K562 (cell line): ENCODE data around the gene CCDC27. TPM values are rescaled to one million over a fixed set of nuclear protein-coding genes. Genes with fewer than 3 reads are reported as not detected.

Experiments
- ATAC-seq: fragments of 200-7000 bp; cut with Tn5 transposase; 3 replicates; pipeline ENCODE4 v1.9.1; 2020; ENCODE audit warnings: moderate library complexity
- BruUV-seq: library from RNA; stranded (reverse); fragments of 400-500 nt; replicated peaks from 2 replicates; lab custom pipeline; 2021; lab: Mats Ljungman, UMichigan
- CTCF ChIA-PET: fragments of 300-600 bp; formaldehyde crosslinking; extraction: SDS; loops from one replicate; lab custom pipeline; 2021; ENCODE audit warnings: low intra/inter-chr PET ratio; lab: Yijun Ruan, JAX
- POLR2A ChIA-PET: fragments of 300-600, 350-650 bp; sonication (Branson Sonifier 250); formaldehyde crosslinking; extraction: SDS; loops from one replicate; lab custom pipeline; 2021; ENCODE audit warnings: antibody characterized with exemption, inconsistent platforms; lab: Yijun Ruan, JAX
- DNase-seq, 4 experiments: peaks; one replicate each; pipeline versions ENCODE4 v3.0.0 to v3.0.0-alpha.2; 2011 to 2018; ENCODE audit warnings: low spot score in 3 of 4, mixed read lengths in 3 of 4; ENCODE audit errors: extremely low read depth in 1 of 4
- FAIRE-seq: peaks from 2 replicates; lab custom pipeline; 2011; peaks lifted over from hg19 to GRCh38; lab: Jason Lieb, UNC
- H2AFZ ChIP-seq: 2 replicates; pipeline ENCODE4 v1.6.0; 2011; ENCODE audit warnings: low read depth, low read length, control low read depth, inconsistent platforms
- H3K27ac ChIP-seq: fragments of 200-600 bp; 3 replicates; pipeline ENCODE4 v1.8.0; 2011; ENCODE audit warnings: low read depth, mild to moderate bottlenecking, control low read depth, inconsistent platforms, low read length, moderate library complexity, mixed read lengths; ENCODE audit errors: extremely low read depth
- H3K27me3 ChIP-seq, 2 experiments: fragments of 300-600 bp in 1 of 2; 2 replicates in 1 of 2; 3 replicates in 1 of 2; pipeline versions ENCODE4 v1.6.0 to v1.8.0; 2011; ENCODE audit warnings: inconsistent platforms in 2 of 2, low read length in 2 of 2, mild to moderate bottlenecking in 1 of 2, mixed read lengths in 1 of 2, moderate library complexity in 1 of 2; ENCODE audit not compliant: control insufficient read depth in 2 of 2, insufficient read depth in 2 of 2
- H3K36me3 ChIP-seq: fragments of 300-600 bp; 3 replicates; pipeline ENCODE4 v1.8.0; 2011; ENCODE audit warnings: mild to moderate bottlenecking, low read length, inconsistent platforms; ENCODE audit not compliant: control insufficient read depth, insufficient read depth
- H3K4me1 ChIP-seq, 2 experiments: fragments of 200-600 bp in 1 of 2; replicated peaks in 1 of 2; 2 replicates in 1 of 2; 3 replicates in 1 of 2; pipeline versions ENCODE4 v1.5.1 to v1.8.0; 2011; ENCODE audit warnings: inconsistent platforms in 2 of 2, low read length in 2 of 2, mild to moderate bottlenecking in 1 of 2, mixed read lengths in 1 of 2, moderate library complexity in 1 of 2; ENCODE audit not compliant: control insufficient read depth in 2 of 2, insufficient read depth in 2 of 2
- H3K4me2 ChIP-seq: 2 replicates; pipeline ENCODE4 v1.6.1; 2011; ENCODE audit warnings: low read length, control low read depth, inconsistent platforms, mixed read lengths; ENCODE audit not compliant: insufficient read depth
- H3K4me3 ChIP-seq: fragments of 200-600 bp; sonication (generic), shearing (Covaris generic); 2 replicates; pipeline ENCODE4 v1.5.1; 2016; ENCODE audit warnings: control low read depth, inconsistent platforms
- H3K79me2 ChIP-seq: fragments of 200-600 bp; 3 replicates; pipeline ENCODE4 v1.8.0; 2011; ENCODE audit warnings: low read length, inconsistent platforms; ENCODE audit not compliant: control insufficient read depth, insufficient read depth
- H3K9ac ChIP-seq, 2 experiments: 2 replicates each; pipeline versions ENCODE4 v1.6.0 to v1.6.1; 2011; ENCODE audit warnings: low read depth in 2 of 2, low read length in 2 of 2, control low read depth in 1 of 2, inconsistent platforms in 1 of 2, mild to moderate bottlenecking in 1 of 2, mixed read lengths in 1 of 2; ENCODE audit not compliant: insufficient read depth in 1 of 2
- H3K9me1 ChIP-seq: one replicate; pipeline ENCODE4 v1.6.0; 2011; ENCODE audit warnings: inconsistent platforms, mild to moderate bottlenecking, low read length, moderate library complexity; ENCODE audit not compliant: control insufficient read depth, insufficient read depth
- H3K9me3 ChIP-seq: replicated peaks from 2 replicates; pipeline ENCODE4 v1.5.1; 2011; ENCODE audit warnings: low read depth, low read length, inconsistent platforms; ENCODE audit not compliant: control insufficient read depth, insufficient read depth
- H4K20me1 ChIP-seq: replicated peaks from 2 replicates; pipeline ENCODE4 v1.6.1; 2011; ENCODE audit warnings: low read length, inconsistent platforms, mixed read lengths; ENCODE audit not compliant: control insufficient read depth, insufficient read depth
- BHLHE40 ChIP-seq: IDR thresholded peaks from 2 replicates; pipeline ENCODE4 v1.6.1; 2011; ENCODE audit warnings: low read length, improper control_type of control experiment
- CHD2 ChIP-seq: IDR thresholded peaks from 2 replicates; pipeline ENCODE4 v1.6.1; 2011; ENCODE audit warnings: low read depth, low read length
- CXXC5 ChIP-seq: fragments of 250-450 bp; sonication (Bioruptor Pico); IDR thresholded peaks from 2 replicates; pipeline ENCODE4 v1.8.0; 2022; ENCODE audit warnings: inconsistent platforms, mild to moderate bottlenecking, moderate library complexity
- EP300 ChIP-seq: IDR thresholded peaks from 2 replicates; pipeline ENCODE4 v1.6.1; 2012; ENCODE audit warnings: low read length, improper control_type of control experiment
- ETV6 ChIP-seq, 3 experiments: fragments of 150-350 bp in 1 of 3; sonication (generic) in 1 of 3; formaldehyde crosslinking in 1 of 3; IDR thresholded peaks; 2 replicates each; pipeline versions ENCODE4 v1.6.1 to v1.8.0; 2014 to 2022; ENCODE audit warnings: borderline replicate concordance in 2 of 3, low read depth in 2 of 3, antibody characterized with exemption in 1 of 3, low read length in 1 of 3, mild to moderate bottlenecking in 1 of 3, missing genetic modification reagents in 1 of 3
- FOXJ2 ChIP-seq: fragments of 200-800 bp; sonication (Bioruptor generic); IDR thresholded peaks from 2 replicates; pipeline ENCODE4 v1.6.1; 2016; ENCODE audit warnings: missing genetic modification characterization, missing compliant biosample characterization
- FUS ChIP-seq: fragments of 200-400 bp; formaldehyde crosslinking; optimal IDR thresholded peaks from 2 replicates; pipeline ENCODE3; 2017; ENCODE audit warnings: low read depth, low read length
- ILF3 ChIP-seq: fragments of 450-650 bp; IDR thresholded peaks from 2 replicates; pipeline ENCODE4 v1.6.1; 2018; ENCODE audit warnings: antibody characterized with exemption, mild to moderate bottlenecking, moderate library complexity, borderline replicate concordance
- NCOR1 ChIP-seq: fragments of 450-650 bp; IDR thresholded peaks from 2 replicates; pipeline ENCODE4 v1.6.1; 2016; ENCODE audit warnings: mild to moderate bottlenecking, moderate library complexity
- PHF8 ChIP-seq: fragments of 200-600 bp; sonication (generic); IDR thresholded peaks from 2 replicates; pipeline ENCODE4 v1.6.1; 2012; ENCODE audit warnings: mixed run types, mild to moderate bottlenecking, inconsistent platforms, low read length, moderate library complexity, borderline replicate concordance
- POU5F1 ChIP-seq: fragments of 150-350 bp; IDR thresholded peaks from 2 replicates; pipeline ENCODE4 v1.6.1; 2014; ENCODE audit warnings: borderline replicate concordance, low read length, low read depth, mild to moderate bottlenecking; ENCODE audit not compliant: partially characterized antibody
- RBBP5 ChIP-seq: fragments of 200-600 bp; sonication (generic); IDR thresholded peaks from 2 replicates; pipeline ENCODE4 v1.6.1; 2012; ENCODE audit warnings: borderline replicate concordance, mild to moderate bottlenecking, low read length, control low read depth, inconsistent platforms; ENCODE audit not compliant: insufficient read depth, poor library complexity, severe bottlenecking
- RBM39 ChIP-seq: fragments of 200-400 bp; formaldehyde crosslinking; optimal IDR thresholded peaks from 2 replicates; pipeline ENCODE3; 2018; ENCODE audit warnings: low read depth, low read length
- SMARCA4 ChIP-seq: fragments of 450-650 bp; IDR thresholded peaks from 2 replicates; pipeline ENCODE4 v1.6.1; 2016
- VEZF1 ChIP-seq: fragments of 200-800 bp; sonication (Bioruptor generic); IDR thresholded peaks from 2 replicates; pipeline ENCODE4 v1.6.1; 2017; ENCODE audit warnings: missing genetic modification characterization, missing compliant biosample characterization
- ZNF263 ChIP-seq: sonication (generic); formaldehyde crosslinking; IDR thresholded peaks from 2 replicates; pipeline ENCODE4 v1.8.0; 2022; ENCODE audit warnings: mild to moderate bottlenecking, missing genetic modification reagents, borderline replicate concordance
- ZNF384 ChIP-seq: IDR thresholded peaks from 2 replicates; pipeline ENCODE4 v1.6.1; 2012; ENCODE audit warnings: low read depth, low read length, improper control_type of control experiment
- WGBS: fragments of 100-300 bp; shearing (Covaris generic); methylation state at CpG from one replicate; pipeline ENCODE4 v1.1.6; 2016; ENCODE audit warnings: low coverage, mixed read lengths; ENCODE audit not compliant: insufficient coverage; ENCODE audit errors: missing lambda C conversion rate; 5-methylcytosine and 5-hydroxymethylcytosine counted together
- in situ Hi-C: fragments of 300-500 bp; cut with MboI; formaldehyde crosslinking; loops from 4 replicates; pipeline ENCODE4 v1.15.0; 2018; ENCODE audit warnings: inconsistent platforms, mixed read lengths
- intact Hi-C: fragments of 100-400 bp; cut with micrococcal nuclease; formaldehyde crosslinking; loops from 2 replicates; pipeline ENCODE4 v1.14.2; 2022
- polyA plus RNA-seq, 8 experiments: library from polyadenylated mRNA; depleted of rRNA in 4 of 8; stranded (reverse) in 5 of 8; unstranded in 3 of 8; fragments of >200 nt; fragmentation: Nextera tagmentation in 2 of 8; fragmentation: Illumina TruSeq in 1 of 8; extraction: Ambion mirVana in 2 of 8; extraction: Trizol in 1 of 8; gene quantifications; 2 replicates each; pipeline versions ENCODE4 v1.2.1 to v1.2.3, GENCODE V29; 2011 to 2014; ENCODE audit warnings: inconsistent platforms in 1 of 8, missing spikeins in 1 of 8
- total RNA-seq, 7 experiments: library from RNA; depleted of rRNA in 6 of 7; stranded (reverse); fragments of >200 nt in 6 of 7; fragmentation: Illumina TruSeq in 2 of 7; extraction: Trizol in 2 of 7; gene quantifications; 2 replicates each; pipeline versions ENCODE4 v1.2.1 to v1.2.3, GENCODE V29; 2011 to 2021; ENCODE audit warnings: low replicate concordance in 1 of 7
- TF ChIP-seq, protein P1 (sequence below): fragments of 250-450 bp; sonication (Bioruptor Pico); IDR thresholded peaks from 2 replicates; pipeline ENCODE4 v1.4.0; 2020; ENCODE audit warnings: mild to moderate bottlenecking

The CCDC27 gene
- total and polyA plus RNA-seq, 9 of the 15 experiments (the other 6 are each of a cell fraction or from before 2014, with no cell fraction given), result 0.01 to 0.04 TPM; not detected in 7

GRCh38 chr1:3804627-3804944 lies 52.3 kb downstream of the CCDC27 start (continued):
- TF ChIP-seq VEZF1 (CRISPR knock-in tag), result peak; percentile 2; the same call in 1 of the 2 replicates

GRCh38 chr1:3805038-3805437 lies 52.8 kb downstream of the CCDC27 start:
- H3K27ac ChIP-seq, result peak overlapping the region; percentile 76
- DNase-seq, result peak in 2 of 4 experiments; percentile 48 to 70
- ATAC-seq, result peak; percentile 68
- POLR2A ChIA-PET, result interaction anchor here (0.6 to 1.5 kb wide), 6 partner anchors 8 to 95 kb away, joined by 3 to 5 read pairs (median 4); partner anchors contain the start of gene LRRC47
- BruUV-seq, result no TSS peak
- no peaks in the 10 kb centered on the region for H3K9me3 ChIP-seq
- peak overlapping the region; percentile 64 to 71; a peak in 3 of 4 replicates for H3K9ac ChIP-seq
- intact Hi-C loops, result loop anchor here (2.0 kb wide), 1 partner anchor 30 kb away; no protein-coding TSS in a partner anchor
- CTCF ChIA-PET, result no interaction called here
- no peaks in the 10 kb centered on the region for H3K36me3 ChIP-seq
- no peak overlapping the region for H3K4me3 ChIP-seq
- H3K27me3 ChIP-seq, result no peaks in the 10 kb centered on the region
- FAIRE-seq, result no peak
- WGBS, result 6% methylated on average over 11 of the region's 11 CpGs
- no peaks in the 10 kb centered on the region for H3K79me2 ChIP-seq
- peaks cover 13 to 32% of the 10 kb centered on the region in 2 experiments for H3K4me1 ChIP-seq
- H3K4me2 ChIP-seq, result peak overlapping the region; percentile 62
- no peaks in the 10 kb centered on the region for H3K9me1 ChIP-seq
- peak overlapping the region; percentile 99 for H2AFZ ChIP-seq
- H4K20me1 ChIP-seq, result no peaks in the 10 kb centered on the region
- in situ Hi-C loops, result no loop called here
- TF ChIP-seq EP300 (no peak), ILF3 (no peak), CHD2 (peak; percentile 65), SMARCA4 (peak; percentile 39; the same call in 1 of the 2 replicates), BHLHE40 (peak; percentile 25; the same call in 1 of the 2 replicates), ZNF263 (CRISPR knock-in tag) (no peak), ETV6 (IDR thresholded peaks at IDR 0.05; ENCODE audit: borderline replicate concordance in 1 of 2, low read depth in 2 of 2, low read length in 1 of 2) (no peak), ETV6 (CRISPR knock-in tag; IDR thresholded peaks at IDR 0.05; ENCODE audit: borderline replicate concordance) (no peak), CXXC5 (CRISPR knock-in tag) (peak; percentile 19), NCOR1 (no peak), FOXJ2 (tag) (0 out of 2 replicates have a peak, but pooled peaks have one; percentile 29), ZNF384 (peak; percentile 63), RBBP5 (peak; percentile 37), RBM39 (no peak), POU5F1 (no peak), PHF8 (peak; percentile 13; the same call in 1 of the 2 replicates), FUS (no peak)
- TF ChIP-seq, protein P1, sequence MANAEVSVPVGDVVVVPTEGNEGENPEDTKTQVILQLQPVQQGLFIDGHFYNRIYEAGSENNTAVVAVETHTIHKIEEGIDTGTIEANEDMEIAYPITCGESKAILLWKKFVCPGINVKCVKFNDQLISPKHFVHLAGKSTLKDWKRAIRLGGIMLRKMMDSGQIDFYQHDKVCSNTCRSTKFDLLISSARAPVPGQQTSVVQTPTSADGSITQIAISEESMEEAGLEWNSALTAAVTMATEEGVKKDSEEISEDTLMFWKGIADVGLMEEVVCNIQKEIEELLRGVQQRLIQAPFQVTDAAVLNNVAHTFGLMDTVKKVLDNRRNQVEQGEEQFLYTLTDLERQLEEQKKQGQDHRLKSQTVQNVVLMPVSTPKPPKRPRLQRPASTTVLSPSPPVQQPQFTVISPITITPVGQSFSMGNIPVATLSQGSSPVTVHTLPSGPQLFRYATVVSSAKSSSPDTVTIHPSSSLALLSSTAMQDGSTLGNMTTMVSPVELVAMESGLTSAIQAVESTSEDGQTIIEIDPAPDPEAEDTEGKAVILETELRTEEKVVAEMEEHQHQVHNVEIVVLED (CRISPR knock-in tag), result peak; percentile 4; the same call in 1 of the 2 replicates
